Measurements from ENCODE around the gene CERS5. TPM values are rescaled to one million over a fixed set of nuclear protein-coding genes. Genes with fewer than 3 reads are reported as not detected.

Gene CERS5
- polyA plus RNA-seq, 6 donors from 2014 or later, result 45.2 to 126 (median 55.7) TPM

GRCh38 chr12:50102646-50103309, 64.4 kb downstream of the CERS5 start:
- Mint-ChIP-seq H3K9me3 (no peaks in the 10 kb centered on the region), H3K4me3 (no peak overlapping the region), H3K27me3 (no peaks in the 10 kb centered on the region), H3K36me3 (peaks cover 20 to 21% of the 10 kb centered on the region in 2 donors), H3K4me1 (peaks cover 3 to 21% (median 9%) of the 10 kb centered on the region in 3 donors), H3K27ac (peak overlapping the region in 2 of 6 donors; percentile 10 to 56)
- DNase-seq (no peak), ATAC-seq (ENCODE audit: low read depth in 2 of 2) (no peak)

- H3K36me3 Mint-ChIP-seq, result peaks cover 20 to 21% of the 10 kb centered on the region in 2 donors
- H3K27me3 Mint-ChIP-seq, result no peaks in the 10 kb centered on the region
- DNase-seq, result no peak
- no peaks in the 10 kb centered on the region for H3K9me3 Mint-ChIP-seq
- peaks cover 3 to 21% (median 9%) of the 10 kb centered on the region in 3 donors for H3K4me1 Mint-ChIP-seq
- ATAC-seq (ENCODE audit: low read depth in 2 of 2), result no peak
- no peak overlapping the region for H3K27ac Mint-ChIP-seq
- no peak overlapping the region for H3K4me3 Mint-ChIP-seq
Observed at GRCh38 chr12:50102131-50102531, 65.0 kb downstream of the CERS5 start.

DNA sequence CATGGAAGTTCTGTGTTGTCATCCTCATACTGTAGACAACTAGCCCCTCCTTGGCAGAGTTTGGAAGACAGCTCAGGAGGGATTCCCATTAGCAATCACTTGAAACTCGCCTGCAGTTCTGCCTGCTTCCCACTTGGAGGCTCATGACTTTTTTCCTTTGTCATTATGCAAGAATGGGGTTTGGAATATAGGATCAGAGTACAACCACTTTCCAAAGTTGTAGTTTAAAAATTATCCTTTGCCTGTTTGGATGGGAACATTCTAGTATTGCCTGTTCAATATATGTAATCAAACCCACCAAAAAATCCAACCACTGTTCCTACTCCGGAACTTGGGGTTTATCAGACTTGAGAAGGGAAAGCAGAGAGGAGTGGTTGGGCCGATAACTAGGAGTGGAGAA, 65.5 kb downstream of the CERS5 start:
- H3K9me3 Mint-ChIP-seq, result no peaks in the 10 kb centered on the region
- H3K27ac Mint-ChIP-seq, result peak overlapping the region in 1 of 6 donors; percentile 69
- peaks cover 3 to 23% (median 9%) of the 10 kb centered on the region in 3 donors for H3K4me1 Mint-ChIP-seq
- no peak for DNase-seq
- ATAC-seq (ENCODE audit: low read depth in 2 of 2), result no peak
- peaks cover 20 to 23% of the 10 kb centered on the region in 2 donors for H3K36me3 Mint-ChIP-seq
- H3K27me3 Mint-ChIP-seq, result no peaks in the 10 kb centered on the region
- H3K4me3 Mint-ChIP-seq, result no peak overlapping the region

DNA sequence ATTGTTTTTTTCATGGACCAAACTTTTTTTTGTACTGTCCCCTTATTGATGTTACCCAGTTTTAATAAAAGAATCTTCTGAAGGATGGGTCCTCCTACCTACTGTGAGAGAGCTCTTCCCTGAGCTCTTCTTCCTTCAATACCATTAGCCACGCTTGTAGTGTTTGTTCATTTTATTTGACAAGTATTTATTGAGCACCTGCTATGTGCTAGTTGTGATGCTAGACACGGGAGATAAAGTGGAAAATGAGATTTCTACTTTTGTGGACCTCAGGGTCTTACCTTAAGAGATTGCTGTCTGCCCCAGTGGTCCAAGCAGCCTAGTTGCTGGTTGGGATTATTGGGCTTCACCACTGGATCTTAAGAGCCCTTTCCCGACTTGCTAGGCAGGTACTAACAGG, 66.6 kb downstream of the CERS5 start:
- no peaks in the 10 kb centered on the region for H3K27me3 Mint-ChIP-seq
- H3K27ac Mint-ChIP-seq, result peak overlapping the region in 4 of 6 donors; percentile 10 to 82 (median 65)
- ATAC-seq (ENCODE audit: low read depth in 2 of 2), result no peak

GRCh38 chr12:50099302-50100008, 67.7 kb downstream of the CERS5 start:
- DNase-seq, result no peak
- no peak for ATAC-seq (ENCODE audit: low read depth in 2 of 2)
- peaks cover 0 to 17% (median 9%) of the 10 kb centered on the region in 3 donors for H3K4me1 Mint-ChIP-seq
- H3K27ac Mint-ChIP-seq, result peak overlapping the region in 3 of 6 donors; percentile 10 to 59 (median 31)
- no peaks in the 10 kb centered on the region for H3K9me3 Mint-ChIP-seq
- H3K27me3 Mint-ChIP-seq, result no peaks in the 10 kb centered on the region
- H3K4me3 Mint-ChIP-seq, result no peak overlapping the region
- peaks cover 32 to 43% of the 10 kb centered on the region in 2 donors for H3K36me3 Mint-ChIP-seq

More for the DNA sequence above, 66.6 kb downstream of the CERS5 start:
- no peak for DNase-seq
- H3K4me3 Mint-ChIP-seq, result no peak overlapping the region
- H3K4me1 Mint-ChIP-seq, result peaks cover 0 to 20% (median 9%) of the 10 kb centered on the region in 3 donors
- no peaks in the 10 kb centered on the region for H3K9me3 Mint-ChIP-seq
- peaks cover 29 to 34% of the 10 kb centered on the region in 2 donors for H3K36me3 Mint-ChIP-seq

GRCh38 chr12:50097952-50098351, 69.2 kb downstream of the CERS5 start:
- no peak overlapping the region for H3K4me3 Mint-ChIP-seq

DNA sequence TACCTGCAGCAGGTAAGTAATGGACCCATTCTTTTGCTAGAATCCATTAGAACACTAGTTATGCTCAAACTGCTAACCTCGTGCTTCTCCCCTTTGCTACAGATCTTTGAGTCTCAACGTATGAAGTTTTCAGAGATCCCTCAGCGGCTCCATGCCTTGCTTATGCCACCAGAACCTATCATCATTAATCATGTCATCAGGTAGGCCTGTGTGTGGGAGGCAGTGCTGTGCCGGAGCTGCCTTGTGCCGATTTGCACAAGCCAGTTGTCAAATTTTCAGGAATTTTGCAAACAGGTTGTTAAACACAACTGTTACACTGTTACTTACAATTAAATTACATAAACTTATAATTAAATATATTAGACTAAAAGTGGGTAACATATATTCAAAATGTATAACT, 76.8 kb downstream of the CERS5 start:
- Mint-ChIP-seq H3K4me3 (no peak overlapping the region), H3K9me3 (no peaks in the 10 kb centered on the region), H3K36me3 (peaks cover 5 to 7% of the 10 kb centered on the region in 2 donors), H3K4me1 (peaks cover 11 to 29% (median 27%) of the 10 kb centered on the region in 3 donors), H3K27ac (no peak overlapping the region), H3K27me3 (no peaks in the 10 kb centered on the region)
- DNase-seq, result no peak
- ATAC-seq (ENCODE audit: low read depth in 2 of 2), result no peak

More at GRCh38 chr12:50097952-50098351, 69.2 kb downstream of the CERS5 start:
- ATAC-seq (ENCODE audit: low read depth in 2 of 2) (no peak), DNase-seq (no peak)
- Mint-ChIP-seq H3K4me1 (peaks cover 0 to 17% (median 7%) of the 10 kb centered on the region in 3 donors), H3K27ac (peak overlapping the region in 1 of 6 donors; percentile 52), H3K9me3 (no peaks in the 10 kb centered on the region), H3K27me3 (no peaks in the 10 kb centered on the region), H3K36me3 (peaks cover 32 to 43% of the 10 kb centered on the region in 2 donors)

- Mint-ChIP-seq H3K4me1 (peaks cover 15 to 34% (median 32%) of the 10 kb centered on the region in 3 donors), H3K36me3 (peaks cover under 1 to 4% of the 10 kb centered on the region in 2 donors), H3K27ac (peak overlapping the region in 1 of 6 donors; percentile 83), H3K4me3 (no peak overlapping the region), H3K9me3 (no peaks in the 10 kb centered on the region), H3K27me3 (no peaks in the 10 kb centered on the region)
- DNase-seq (no peak), ATAC-seq (ENCODE audit: low read depth in 2 of 2) (no peak)
Observed at GRCh38 chr12:50089730-50090129, 77.4 kb downstream of the CERS5 start.

DNA sequence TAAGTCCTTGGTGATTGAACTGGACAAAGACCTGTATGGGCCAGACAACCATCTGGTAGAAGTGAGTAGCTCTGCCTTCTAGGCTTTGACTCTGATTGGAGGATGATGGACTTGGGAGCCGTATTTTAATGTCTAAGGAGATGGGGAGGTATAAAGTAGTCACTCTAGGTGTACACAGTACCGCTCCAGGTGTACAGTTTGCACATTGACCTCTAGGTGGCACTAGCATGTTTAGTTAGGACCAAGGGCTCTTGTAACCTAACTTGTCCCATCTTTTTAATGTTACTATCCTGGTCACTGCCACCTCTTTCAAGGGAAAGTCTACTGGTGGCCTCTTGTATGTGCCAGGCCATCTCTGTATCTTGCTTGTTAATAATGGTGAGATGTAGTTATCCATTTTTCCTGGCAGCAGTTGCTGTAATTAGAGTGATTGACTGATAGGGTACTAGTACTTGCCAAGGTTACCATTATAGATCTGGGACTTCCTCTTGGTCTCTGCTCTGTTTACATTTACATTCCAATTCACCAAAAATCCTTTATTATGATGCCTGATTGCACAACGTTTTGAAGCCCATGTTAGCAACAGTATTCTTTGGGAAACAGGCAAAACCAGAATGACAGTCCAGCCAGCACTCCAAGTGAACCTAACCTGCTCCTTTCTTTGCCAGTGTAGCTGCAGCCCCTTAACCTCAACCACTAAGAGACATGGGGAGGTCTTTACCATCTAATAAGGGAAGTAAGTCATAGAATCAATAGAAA, 78.4 kb downstream of the CERS5 start:
- Mint-ChIP-seq H3K4me1 (peaks cover 16 to 37% (median 37%) of the 10 kb centered on the region in 3 donors), H3K4me3 (peak overlapping the region in 1 of 8 donors; percentile 80), H3K9me3 (no peaks in the 10 kb centered on the region), H3K27me3 (no peaks in the 10 kb centered on the region), H3K27ac (peak overlapping the region in 3 of 6 donors; percentile 1 to 82 (median 28)), H3K36me3 (peaks cover 0 to 4% of the 10 kb centered on the region in 2 donors)
- DNase-seq (peak; percentile 51), ATAC-seq (ENCODE audit: low read depth in 2 of 2) (peak; percentile 13 to 17)

DNA sequence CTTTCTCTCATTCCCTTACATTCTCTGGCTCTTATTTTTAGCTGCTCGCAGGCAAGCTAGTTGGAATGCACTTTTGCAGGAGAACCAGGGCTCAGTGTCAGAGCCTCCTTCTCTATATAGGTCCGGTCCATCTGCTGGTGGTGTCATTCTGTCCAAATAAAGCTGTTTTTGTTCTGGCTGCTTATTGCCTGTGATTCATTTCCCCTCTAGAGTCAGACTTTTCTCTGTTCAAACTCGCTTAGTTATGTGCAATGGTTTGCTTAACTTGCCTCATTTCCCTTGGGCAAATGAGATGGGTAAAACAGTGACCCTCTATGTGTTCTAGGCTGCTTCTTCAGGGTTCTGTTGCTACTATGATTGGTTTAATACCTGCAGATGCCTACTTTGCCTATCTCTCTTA, 79.2 kb downstream of the CERS5 start:
- H3K4me1 Mint-ChIP-seq, result peaks cover 20 to 43% (median 42%) of the 10 kb centered on the region in 3 donors
- ATAC-seq (ENCODE audit: low read depth in 2 of 2), result no peak

GRCh38 chr12:50087151-50087550, 80.0 kb downstream of the CERS5 start:
- Mint-ChIP-seq H3K4me1 (peaks cover 20 to 46% (median 42%) of the 10 kb centered on the region in 3 donors), H3K4me3 (peak overlapping the region in 4 of 8 donors; percentile 48 to 87 (median 52)), H3K36me3 (peaks cover 0 to 4% of the 10 kb centered on the region in 2 donors), H3K9me3 (no peaks in the 10 kb centered on the region), H3K27me3 (no peaks in the 10 kb centered on the region), H3K27ac (peak overlapping the region in 3 of 6 donors; percentile 78 to 95 (median 86))
- DNase-seq, result no peak
- ATAC-seq (ENCODE audit: low read depth in 2 of 2), result no peak

More for the DNA sequence above, 79.2 kb downstream of the CERS5 start:
- H3K9me3 Mint-ChIP-seq, result no peaks in the 10 kb centered on the region
- H3K4me3 Mint-ChIP-seq, result peak overlapping the region in 2 of 8 donors; percentile 16 to 80
- peaks cover 0 to 4% of the 10 kb centered on the region in 2 donors for H3K36me3 Mint-ChIP-seq
- DNase-seq, result no peak
- H3K27ac Mint-ChIP-seq, result peak overlapping the region in 5 of 6 donors; percentile 28 to 95 (median 82)
- no peaks in the 10 kb centered on the region for H3K27me3 Mint-ChIP-seq

DNA sequence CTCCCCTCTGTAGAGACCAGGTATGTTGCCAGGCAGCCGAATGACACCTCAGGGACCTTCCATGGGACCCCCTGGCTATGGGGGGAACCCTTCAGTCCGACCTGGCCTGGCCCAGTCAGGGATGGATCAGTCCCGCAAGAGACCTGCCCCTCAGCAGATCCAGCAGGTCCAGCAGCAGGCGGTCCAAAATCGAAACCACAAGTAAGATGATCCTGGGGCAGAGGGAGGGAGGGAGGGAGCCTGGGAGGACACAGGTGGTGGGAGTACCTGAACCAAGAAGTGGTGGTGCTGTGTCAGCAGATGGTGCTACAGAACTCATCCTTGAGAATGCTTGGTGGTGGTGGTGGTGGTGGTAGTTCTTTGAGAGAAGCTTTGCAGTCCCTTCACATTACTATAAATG, 81.0 kb downstream of the CERS5 start:
- Mint-ChIP-seq H3K9me3 (no peaks in the 10 kb centered on the region), H3K27me3 (no peaks in the 10 kb centered on the region), H3K27ac (peak overlapping the region in 5 of 6 donors; percentile 21 to 98 (median 97)), H3K36me3 (no peaks in the 10 kb centered on the region), H3K4me1 (peaks cover 20 to 44% (median 42%) of the 10 kb centered on the region in 3 donors), H3K4me3 (peak overlapping the region; percentile 87 to 98 (median 94))
- DNase-seq (no peak), ATAC-seq (ENCODE audit: low read depth in 2 of 2) (no peak)

DNA sequence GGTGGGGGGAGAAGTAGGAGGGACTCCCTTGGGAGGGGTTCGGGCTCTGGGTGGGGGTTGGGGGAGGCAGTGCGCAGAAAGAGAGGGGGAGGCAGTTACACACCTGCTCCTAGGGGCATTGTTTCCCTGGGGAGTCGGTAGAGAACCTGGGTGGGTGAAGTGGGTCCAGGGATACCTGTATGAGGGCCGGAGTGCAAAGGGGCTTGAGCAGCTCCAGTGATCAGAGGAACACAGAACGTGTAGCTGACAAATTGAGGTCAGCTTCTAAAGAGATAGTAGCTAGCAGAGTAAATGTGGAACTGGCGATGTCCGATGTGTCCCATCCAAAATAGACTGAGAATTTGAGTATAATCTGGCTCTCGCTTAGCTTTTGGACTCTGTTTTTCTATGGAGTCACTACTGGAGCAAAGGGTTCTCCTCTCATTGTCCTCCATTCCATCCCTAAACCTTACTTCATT, 81.5 kb downstream of the CERS5 start:
- ATAC-seq (ENCODE audit: low read depth in 2 of 2), result peak; percentile 19 to 20
- Mint-ChIP-seq H3K36me3 (no peaks in the 10 kb centered on the region), H3K4me3 (peak overlapping the region; percentile 87 to 98 (median 94)), H3K27me3 (no peaks in the 10 kb centered on the region), H3K9me3 (no peaks in the 10 kb centered on the region), H3K4me1 (peaks cover 20 to 44% (median 42%) of the 10 kb centered on the region in 3 donors), H3K27ac (peak overlapping the region; percentile 88 to 98 (median 97))
- DNase-seq, result no peak
